ENCODE data around the gene SLC35E2B. TPM values are rescaled to one million over a fixed set of nuclear protein-coding genes. Genes with fewer than 3 reads are reported as not detected.
"Not testable (repeated sequence)": the region's sequence is repeated elsewhere in the genome, so short reads cannot be mapped to it uniquely, and the experiment has no call there.

SLC35E2B gene
- total and polyA plus RNA-seq, 7 donors: 9.5 to 78.1 (median 27.2) TPM

DNA sequence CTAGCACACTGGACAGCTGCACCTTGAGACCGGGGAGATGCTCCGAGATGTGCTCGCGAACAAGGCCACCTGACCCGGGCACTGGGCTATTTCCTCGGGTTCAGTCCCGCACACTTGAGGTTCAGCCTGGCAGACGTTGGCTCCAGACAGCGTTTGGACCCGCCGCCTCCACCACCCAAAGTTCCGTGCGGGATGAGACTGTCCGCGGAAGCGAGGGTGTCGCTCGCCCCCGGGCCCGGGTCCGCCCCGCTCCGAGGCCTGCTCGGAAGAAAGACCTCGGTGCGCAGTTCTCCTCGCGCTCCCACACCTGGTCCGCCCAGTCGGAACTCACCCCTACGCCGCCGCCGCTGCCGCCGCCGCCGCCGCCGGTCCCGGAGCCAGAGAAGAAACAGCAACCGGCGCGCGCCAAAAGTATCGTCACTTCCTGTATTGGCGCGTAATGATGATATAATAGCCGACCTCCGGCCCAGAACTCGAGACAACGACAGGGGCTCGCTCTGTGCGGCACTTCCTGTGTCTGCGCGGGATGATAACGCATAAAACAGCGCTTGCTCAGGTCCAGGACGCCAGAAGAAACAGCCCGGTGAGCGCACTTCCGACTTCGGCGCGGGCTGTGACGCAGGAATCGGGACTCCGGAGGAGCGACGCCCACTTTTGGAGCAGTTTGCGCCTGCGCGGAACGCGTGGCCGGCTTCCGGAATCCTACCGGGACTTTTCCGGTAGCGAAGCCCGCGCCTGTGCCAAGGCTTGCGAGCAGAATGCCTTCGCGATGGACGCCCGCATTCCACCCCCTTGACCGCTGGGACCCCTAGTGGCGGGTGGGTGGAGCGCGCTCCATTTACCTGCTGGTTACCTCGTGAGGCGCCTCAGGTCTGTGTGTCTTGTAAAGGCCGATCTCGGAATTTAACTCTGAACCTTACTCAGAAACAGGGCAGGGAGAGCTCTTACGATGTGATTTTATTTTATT lies 33.7 kb downstream of the SLC35E2B start, which contains the start of gene CDK11B:
CDK11B (minus strand) TSS at position 422 of the 967 bp plus-strand sequence. CDS start 1,519 bp downstream, outside the sequence.
- H3K27me3 ChIP-seq; intact Hi-C loops (cut with DNase I); H3K9me3 ChIP-seq: not testable (repeated sequence)
- TF ChIP-seq, protein P1, sequence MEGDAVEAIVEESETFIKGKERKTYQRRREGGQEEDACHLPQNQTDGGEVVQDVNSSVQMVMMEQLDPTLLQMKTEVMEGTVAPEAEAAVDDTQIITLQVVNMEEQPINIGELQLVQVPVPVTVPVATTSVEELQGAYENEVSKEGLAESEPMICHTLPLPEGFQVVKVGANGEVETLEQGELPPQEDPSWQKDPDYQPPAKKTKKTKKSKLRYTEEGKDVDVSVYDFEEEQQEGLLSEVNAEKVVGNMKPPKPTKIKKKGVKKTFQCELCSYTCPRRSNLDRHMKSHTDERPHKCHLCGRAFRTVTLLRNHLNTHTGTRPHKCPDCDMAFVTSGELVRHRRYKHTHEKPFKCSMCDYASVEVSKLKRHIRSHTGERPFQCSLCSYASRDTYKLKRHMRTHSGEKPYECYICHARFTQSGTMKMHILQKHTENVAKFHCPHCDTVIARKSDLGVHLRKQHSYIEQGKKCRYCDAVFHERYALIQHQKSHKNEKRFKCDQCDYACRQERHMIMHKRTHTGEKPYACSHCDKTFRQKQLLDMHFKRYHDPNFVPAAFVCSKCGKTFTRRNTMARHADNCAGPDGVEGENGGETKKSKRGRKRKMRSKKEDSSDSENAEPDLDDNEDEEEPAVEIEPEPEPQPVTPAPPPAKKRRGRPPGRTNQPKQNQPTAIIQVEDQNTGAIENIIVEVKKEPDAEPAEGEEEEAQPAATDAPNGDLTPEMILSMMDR (IDR thresholded peaks at IDR 0.05): peak in 1 of 4 experiments; percentile 15
- peak; percentile 53 to 86 (median 82) for TF ChIP-seq POLR2AphosphoS5 (IDR thresholded peaks at IDR 0.05)
- TF ChIP-seq EP300 (IDR thresholded peaks at IDR 0.05): peak in 2 of 4 donors; percentile 40 to 69
- TF ChIP-seq POLR2A (IDR thresholded peaks at IDR 0.05): peak; percentile 36 to 37
- Histone ChIP-seq H3K36me3 (peaks cover 15 to 39% (median 25%) of the 10 kb centered on the region in 4 donors), H3K4me1 (peaks cover 0 to 12% (median 4%) of the 10 kb centered on the region in 4 donors), H3K27ac (peak within 1 kb of the TSS; percentile 87 to 97 (median 94)), H3K4me3 (peak within 1 kb of the TSS; percentile 56 to 80 (median 61))
- 0% methylated on average over 72 to 74 of the region's 96 CpGs for WGBS, 2 donors
- peak; percentile 95 for DNase-seq

DNA sequence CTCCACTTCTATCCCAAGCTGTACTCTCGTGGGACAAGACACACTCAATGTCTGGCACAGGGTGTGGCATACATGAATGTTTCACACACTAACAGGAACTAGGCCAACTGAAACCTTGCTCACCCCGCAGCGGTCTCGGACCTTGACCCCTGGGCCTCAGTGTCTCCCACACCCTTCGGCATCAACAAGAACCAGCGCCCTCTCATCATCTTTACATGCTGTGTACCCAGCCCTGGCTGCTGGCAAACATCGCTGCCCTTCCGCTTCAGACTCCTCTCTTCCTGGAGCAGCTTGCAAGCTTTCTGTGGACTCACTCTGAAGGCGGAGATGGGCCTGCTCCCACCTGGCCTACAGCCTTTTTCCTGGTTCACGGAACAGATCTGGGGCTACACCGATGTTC lies 44.3 kb downstream of the SLC35E2B start:
- H3K4me1 ChIP-seq; H3K9me3 ChIP-seq; H3K27me3 ChIP-seq; intact Hi-C loops (cut with DNase I); H3K27ac ChIP-seq; H3K4me3 ChIP-seq: not testable (repeated sequence)
- H3K36me3 ChIP-seq: peaks cover 26 to 74% (median 52%) of the 10 kb centered on the region in 4 donors
- peak; percentile 34 for DNase-seq
- 15 to 67% methylated on average over 11 of the region's 11 CpGs for WGBS, 2 donors
- TF ChIP-seq POLR2A (IDR thresholded peaks at IDR 0.05): peak in 1 of 2 donors; percentile 20

DNA sequence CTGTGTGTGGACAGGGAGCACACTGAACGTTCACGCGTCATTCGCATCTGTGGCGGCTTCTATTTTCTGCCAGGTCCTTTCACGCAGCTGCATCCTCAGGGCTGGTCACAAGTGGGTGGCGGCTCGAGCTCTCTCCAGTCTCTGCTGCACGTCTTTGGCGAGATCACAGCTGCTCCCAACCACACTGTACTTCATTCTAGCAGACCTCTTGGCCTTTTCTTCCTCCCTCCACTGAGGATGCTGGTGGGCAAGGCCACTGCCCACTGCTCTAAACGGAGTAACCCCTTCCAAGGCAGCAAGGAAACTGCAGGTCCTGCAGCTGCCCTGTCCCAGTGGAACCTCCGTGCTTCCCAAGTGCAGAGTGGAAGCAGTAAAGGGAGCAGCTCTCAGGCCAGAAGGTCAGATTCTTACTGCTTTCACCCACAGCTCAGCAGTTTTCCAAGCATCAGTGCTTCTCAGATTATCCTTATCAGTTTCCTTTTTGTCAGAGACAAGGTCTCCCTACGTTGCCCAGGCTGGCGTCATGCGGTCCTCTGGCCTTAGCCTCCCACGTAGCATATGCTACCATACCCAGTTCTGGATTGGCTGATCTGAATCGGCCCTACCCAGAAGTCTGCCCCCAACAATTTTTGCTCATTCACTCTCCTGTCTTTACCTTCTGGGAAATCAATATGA lies 44.9 kb downstream of the SLC35E2B start:
- intact Hi-C loops (cut with DNase I); H3K4me1 ChIP-seq; H3K27ac ChIP-seq; H3K27me3 ChIP-seq; H3K4me3 ChIP-seq; H3K9me3 ChIP-seq: not testable (repeated sequence)
- H3K36me3 ChIP-seq: peaks cover 26 to 68% (median 47%) of the 10 kb centered on the region in 4 donors
- 64 to 84% methylated on average over 17 of the region's 17 CpGs for WGBS, 2 donors
- DNase-seq: peak; percentile 29

DNA sequence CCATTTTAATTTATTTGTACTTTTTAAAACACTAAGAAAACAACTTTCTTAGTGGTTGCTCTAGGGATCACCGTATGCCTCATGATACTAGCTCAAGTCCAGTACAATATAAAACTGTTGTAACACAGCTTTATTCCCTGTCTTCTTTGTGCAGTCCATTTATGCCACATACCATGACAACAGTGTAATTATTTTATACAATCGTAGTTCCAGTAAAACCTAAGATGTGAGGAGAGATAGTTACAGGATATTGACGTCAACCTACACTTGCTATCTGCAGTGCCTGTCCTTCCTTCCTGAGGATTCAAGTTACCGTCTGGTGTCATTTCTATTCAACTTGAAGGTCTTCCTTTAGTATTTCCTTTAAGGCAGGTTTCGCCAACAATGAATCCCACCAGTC lies 46.3 kb downstream of the SLC35E2B start:
- 89 to 90% methylated on average over 5 of the region's 5 CpGs for WGBS, 2 donors
- H3K9me3 ChIP-seq; H3K27me3 ChIP-seq; H3K27ac ChIP-seq; DNase-seq; intact Hi-C loops (cut with DNase I); H3K4me1 ChIP-seq; H3K4me3 ChIP-seq: not testable (repeated sequence)
- peaks cover 16 to 56% (median 35%) of the 10 kb centered on the region in 4 donors for H3K36me3 ChIP-seq

DNA sequence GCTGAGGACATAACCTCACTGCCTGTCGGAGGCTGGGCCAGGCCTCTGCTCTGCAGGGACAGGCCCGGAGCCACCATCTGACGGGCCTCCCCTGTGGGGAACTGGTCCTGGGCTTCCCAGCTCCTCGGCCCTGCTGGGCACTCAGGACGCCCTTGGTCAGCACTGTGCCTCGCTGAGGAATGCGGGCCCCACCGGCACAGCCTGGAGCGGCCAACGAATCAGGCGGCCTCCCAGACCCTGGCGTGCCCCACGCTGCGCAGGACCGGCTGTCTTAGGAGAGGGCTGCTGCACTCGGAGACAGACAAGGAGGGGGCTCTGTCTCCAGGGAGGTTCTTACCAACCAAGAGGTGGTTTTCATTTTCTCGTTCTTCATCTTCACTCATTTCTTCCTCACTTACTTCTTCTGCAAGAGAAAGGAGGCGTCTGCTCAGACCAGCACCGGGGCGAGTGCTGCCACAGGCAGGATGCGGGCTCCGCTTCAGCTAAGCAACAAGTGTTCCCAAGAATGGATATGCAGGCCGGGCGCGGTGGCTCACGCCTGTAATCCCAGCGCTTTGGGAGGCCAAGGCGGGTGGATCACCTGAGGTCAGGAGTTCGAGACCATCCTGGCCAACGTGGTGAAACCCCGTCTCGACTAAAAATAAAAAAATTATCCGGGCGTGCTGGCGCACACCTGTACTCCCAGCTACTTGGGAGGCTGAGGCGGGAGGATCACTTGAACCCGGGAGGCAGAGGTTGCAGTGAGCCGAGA lies 51.7 kb downstream of the SLC35E2B start:
- DNase-seq: peak; percentile 40
- 94 to 96% methylated on average over 33 to 34 of the region's 38 CpGs for WGBS, 2 donors
- H3K9me3 ChIP-seq; H3K4me3 ChIP-seq; H3K27ac ChIP-seq; H3K4me1 ChIP-seq; intact Hi-C loops (cut with DNase I); H3K27me3 ChIP-seq: not testable (repeated sequence)
- peaks cover 4 to 30% (median 21%) of the 10 kb centered on the region in 4 donors for H3K36me3 ChIP-seq

DNA sequence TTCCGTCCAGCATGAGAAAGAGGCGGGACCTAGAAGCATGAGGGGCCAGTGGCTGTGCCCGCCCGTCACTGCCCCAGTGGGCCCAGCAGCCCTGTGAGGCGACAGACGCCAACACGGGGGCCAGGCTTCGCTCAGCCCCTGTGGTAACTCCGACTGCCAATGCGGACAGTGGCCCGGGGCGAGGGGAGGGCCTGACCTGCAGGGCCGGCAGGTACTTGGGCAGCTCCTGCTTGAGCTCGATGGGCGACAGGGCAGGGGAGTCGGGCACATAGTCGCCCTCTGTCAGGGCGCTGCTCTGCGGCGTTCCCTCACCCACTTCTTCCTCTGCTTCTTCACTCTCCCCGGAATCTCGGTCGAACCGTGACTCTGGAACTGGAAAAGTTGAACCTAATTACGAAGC lies 52.5 kb downstream of the SLC35E2B start:
- H3K27ac ChIP-seq; H3K9me3 ChIP-seq; H3K27me3 ChIP-seq; H3K4me3 ChIP-seq; intact Hi-C loops (cut with DNase I); H3K4me1 ChIP-seq: not testable (repeated sequence)
- peak; percentile 40 for DNase-seq
- peaks cover 4 to 26% (median 18%) of the 10 kb centered on the region in 4 donors for H3K36me3 ChIP-seq
- WGBS, 2 donors: 97 to 98% methylated on average over 18 to 21 of the region's 25 CpGs

DNA sequence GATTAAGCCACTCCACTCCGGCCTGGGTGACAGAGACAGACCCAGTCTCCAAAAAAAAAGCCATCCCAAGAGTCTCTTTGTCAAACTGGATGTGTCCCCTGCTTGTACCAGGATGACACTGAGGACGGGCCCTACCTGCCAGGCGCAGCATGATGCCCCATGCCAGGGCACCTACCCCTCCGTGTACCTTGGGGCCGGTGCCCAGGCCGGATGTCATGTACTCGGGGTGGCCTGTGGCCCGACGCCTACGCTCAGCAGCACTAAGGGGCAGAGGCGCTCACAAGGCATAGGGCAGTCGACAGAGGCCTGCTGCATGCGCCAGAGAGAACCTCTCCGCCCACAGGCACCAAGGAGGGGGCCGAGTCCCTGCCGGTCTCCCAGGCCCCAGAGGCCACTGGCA lies 53.2 kb downstream of the SLC35E2B start:
- intact Hi-C loops (cut with DNase I); H3K4me1 ChIP-seq; H3K27ac ChIP-seq; H3K4me3 ChIP-seq; H3K9me3 ChIP-seq; H3K27me3 ChIP-seq: not testable (repeated sequence)
- H3K36me3 ChIP-seq: peaks cover 4 to 26% (median 18%) of the 10 kb centered on the region in 4 donors
- 95 to 97% methylated on average over 16 of the region's 16 CpGs for WGBS, 2 donors
- peak; percentile 47 for DNase-seq

DNA sequence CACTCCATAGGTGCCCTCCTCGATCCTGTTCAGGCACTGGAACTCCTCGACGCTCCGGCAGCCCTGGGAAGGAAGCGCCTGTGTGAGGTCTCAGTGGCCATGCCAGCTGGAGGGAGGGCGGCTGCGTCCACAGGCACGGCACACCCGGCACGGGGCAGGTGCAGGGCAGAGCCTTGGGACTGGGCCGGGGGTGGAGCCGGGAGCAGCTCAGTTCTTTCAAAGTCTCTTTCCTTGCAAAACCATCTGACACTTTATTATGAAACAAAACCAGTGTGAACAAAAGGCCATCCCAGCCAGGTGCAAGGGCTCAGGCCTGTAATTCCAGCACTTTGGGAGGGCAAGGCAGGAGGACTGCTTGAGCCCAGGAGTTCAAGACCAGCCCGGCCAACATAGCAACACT lies 54.1 kb downstream of the SLC35E2B start:
- H3K4me3 ChIP-seq; H3K27ac ChIP-seq; H3K4me1 ChIP-seq; intact Hi-C loops (cut with DNase I); H3K9me3 ChIP-seq; H3K27me3 ChIP-seq: not testable (repeated sequence)
- peak; percentile 39 for DNase-seq
- 66 to 96% methylated on average over 9 of the region's 13 CpGs for WGBS, 2 donors
- H3K36me3 ChIP-seq: peaks cover 4 to 26% (median 18%) of the 10 kb centered on the region in 4 donors

DNA sequence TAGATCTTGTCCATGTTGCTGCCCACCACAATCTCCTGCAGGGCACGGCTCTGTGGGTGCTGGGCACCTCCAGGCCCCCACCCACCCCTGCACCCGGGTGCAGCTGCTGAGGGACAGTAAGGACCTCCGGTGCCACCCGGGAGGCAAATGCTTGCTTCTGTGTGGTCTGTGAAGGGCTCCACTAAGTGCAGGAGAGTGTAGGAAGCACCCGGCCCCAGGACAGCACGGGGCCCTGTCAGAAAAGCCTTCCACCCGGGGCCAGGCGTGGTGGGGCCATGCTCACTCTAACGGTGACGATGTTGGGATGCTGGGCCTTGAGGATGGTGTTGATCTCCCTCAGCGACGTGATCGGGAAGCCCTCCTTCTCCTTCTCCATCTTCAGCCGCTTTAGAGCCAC lies 55.1 kb downstream of the SLC35E2B start:
- H3K4me1 ChIP-seq; H3K9me3 ChIP-seq; intact Hi-C loops (cut with DNase I); H3K27ac ChIP-seq; H3K4me3 ChIP-seq; H3K27me3 ChIP-seq: not testable (repeated sequence)
- H3K36me3 ChIP-seq: peaks cover 4 to 26% (median 18%) of the 10 kb centered on the region in 4 donors
- WGBS, 2 donors: 93% methylated on average over 14 of the region's 14 CpGs
- DNase-seq: peak; percentile 40

DNA sequence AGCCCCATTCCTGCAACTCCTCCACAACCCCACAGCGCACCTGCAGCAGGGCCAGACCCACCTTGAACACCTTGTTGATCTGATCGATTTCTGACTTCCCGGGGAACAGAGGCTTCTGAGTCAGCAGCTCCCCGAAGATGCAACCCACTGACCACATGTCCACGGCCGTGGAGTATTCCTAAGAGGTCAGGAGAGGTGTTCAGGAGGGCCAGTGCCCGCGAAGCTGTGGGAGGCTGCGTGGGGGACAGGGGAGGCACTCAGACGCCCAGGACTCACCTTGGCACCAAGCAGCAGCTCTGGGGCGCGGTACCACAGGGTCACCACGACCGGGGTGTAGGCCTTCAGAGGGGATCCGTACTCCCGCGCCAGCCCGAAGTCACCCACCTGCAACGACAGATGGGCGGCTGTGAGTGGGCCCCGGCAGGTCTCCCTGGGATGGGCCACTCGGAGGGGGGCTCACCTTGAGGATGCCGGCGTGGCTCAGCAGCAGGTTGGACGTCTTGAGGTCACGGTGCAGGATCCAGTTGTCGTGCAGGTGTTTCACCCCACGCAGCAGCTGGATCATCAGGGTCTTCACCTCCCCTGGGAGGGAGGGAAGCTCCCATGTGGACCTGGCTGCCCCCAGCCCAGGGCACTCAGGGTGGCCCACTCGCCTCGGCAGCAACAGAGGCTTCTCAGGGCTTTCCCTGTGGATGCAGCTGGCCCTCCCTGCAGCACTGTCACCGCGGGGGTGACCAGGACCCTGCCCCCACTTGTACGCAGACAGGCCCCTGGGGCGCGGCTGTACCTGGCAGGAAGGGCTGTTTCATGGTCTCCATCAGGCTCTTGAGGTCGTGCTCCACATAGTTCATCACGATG lies 55.7 kb downstream of the SLC35E2B start:
- WGBS, 2 donors: 93 to 94% methylated on average over 37 of the region's 37 CpGs
- H3K4me3 ChIP-seq; H3K4me1 ChIP-seq; H3K27ac ChIP-seq; H3K27me3 ChIP-seq; H3K9me3 ChIP-seq; intact Hi-C loops (cut with DNase I): not testable (repeated sequence)
- peaks cover 4 to 26% (median 18%) of the 10 kb centered on the region in 4 donors for H3K36me3 ChIP-seq
- peak; percentile 57 for DNase-seq

Data from sigmoid colon (tissue), 7 donors.